Activated CD8-positive, alpha-beta memory T cell treated with anti-CD3 and anti-CD28 coated beads, Interleukin-2, amount 50 U/mL, for 1 hour (primary cell): Measurements from ENCODE around the gene RPL31.

Source experiments
- DNase-seq: peaks from one replicate; pipeline ENCODE4 v3.0.0-alpha.2; 2020; ENCODE audit errors: extremely low read depth

Gene RPL31

GRCh38 chr2:100993294-100993693, 8.8 kb upstream of the RPL31 start:
- DNase-seq: no peak

GRCh38 chr2:100995309-100996075, 6.6 kb upstream of the RPL31 start:
- no peak for DNase-seq

GRCh38 chr2:100997509-100998234, 4.4 kb upstream of the RPL31 start:
- DNase-seq: no peak

- DNase-seq: no peak
Observed at GRCh38 chr2:100998235-100998573, 3.9 kb upstream of the RPL31 start.

- DNase-seq: no peak
Observed at GRCh38 chr2:100999995-101000394, 2.1 kb upstream of the RPL31 start.

GRCh38 chr2:101002562-101003277, 631 bp downstream of the RPL31 start:
- no peak for DNase-seq

- no peak for DNase-seq
Observed at GRCh38 chr2:101003278-101003775, 1.2 kb downstream of the RPL31 start.

- no peak for DNase-seq
Observed at GRCh38 chr2:101004620-101005325, 2.7 kb downstream of the RPL31 start.

GRCh38 chr2:101006065-101006715, 4.1 kb downstream of the RPL31 start:
- no peak for DNase-seq

- no peak for DNase-seq
Observed at GRCh38 chr2:101007415-101008345, 5.6 kb downstream of the RPL31 start.

GRCh38 chr2:101011152-101011551, 9.1 kb downstream of the RPL31 start:
- DNase-seq: no peak

GRCh38 chr2:101012054-101012705, 10.1 kb downstream of the RPL31 start:
- no peak for DNase-seq

GRCh38 chr2:101012706-101013181, 10.7 kb downstream of the RPL31 start:
- no peak for DNase-seq

- DNase-seq: no peak
Observed at GRCh38 chr2:101014264-101014857, 12.3 kb downstream of the RPL31 start.

- no peak for DNase-seq
Observed at GRCh38 chr2:101017371-101017770, 15.3 kb downstream of the RPL31 start.

- DNase-seq: no peak
Observed at GRCh38 chr2:101018934-101019333, 16.8 kb downstream of the RPL31 start.

GRCh38 chr2:101022221-101022620, 20.1 kb downstream of the RPL31 start:
- DNase-seq: no peak

- DNase-seq: no peak
Observed at GRCh38 chr2:101023327-101024107, 21.4 kb downstream of the RPL31 start.
